Measurements from ENCODE around the gene TIAM2.
A peak's percentile ranks its signal among the peaks of the same experiment; 100 is the strongest.

TIAM2 gene

DNA sequence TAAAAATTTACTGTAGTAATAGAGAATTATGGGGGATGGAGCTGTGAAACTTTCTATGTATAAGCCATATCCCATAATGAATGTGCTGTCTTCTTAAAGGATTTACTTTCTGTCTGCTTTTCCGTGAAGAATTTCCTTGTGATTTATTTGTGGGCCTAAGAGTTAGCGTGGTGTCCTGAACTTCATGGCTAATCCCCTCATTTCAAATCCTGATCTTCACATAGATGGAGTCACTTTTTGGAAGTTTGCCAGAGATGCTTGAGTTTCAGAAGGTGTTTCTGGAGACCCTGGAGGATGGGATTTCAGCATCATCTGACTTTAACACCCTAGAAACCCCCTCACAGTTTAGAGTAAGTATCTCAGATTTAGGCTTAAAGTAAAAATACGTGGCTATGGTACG lies 249.3 kb downstream of the TIAM2 start:
- TF ChIP-seq, protein P1, sequence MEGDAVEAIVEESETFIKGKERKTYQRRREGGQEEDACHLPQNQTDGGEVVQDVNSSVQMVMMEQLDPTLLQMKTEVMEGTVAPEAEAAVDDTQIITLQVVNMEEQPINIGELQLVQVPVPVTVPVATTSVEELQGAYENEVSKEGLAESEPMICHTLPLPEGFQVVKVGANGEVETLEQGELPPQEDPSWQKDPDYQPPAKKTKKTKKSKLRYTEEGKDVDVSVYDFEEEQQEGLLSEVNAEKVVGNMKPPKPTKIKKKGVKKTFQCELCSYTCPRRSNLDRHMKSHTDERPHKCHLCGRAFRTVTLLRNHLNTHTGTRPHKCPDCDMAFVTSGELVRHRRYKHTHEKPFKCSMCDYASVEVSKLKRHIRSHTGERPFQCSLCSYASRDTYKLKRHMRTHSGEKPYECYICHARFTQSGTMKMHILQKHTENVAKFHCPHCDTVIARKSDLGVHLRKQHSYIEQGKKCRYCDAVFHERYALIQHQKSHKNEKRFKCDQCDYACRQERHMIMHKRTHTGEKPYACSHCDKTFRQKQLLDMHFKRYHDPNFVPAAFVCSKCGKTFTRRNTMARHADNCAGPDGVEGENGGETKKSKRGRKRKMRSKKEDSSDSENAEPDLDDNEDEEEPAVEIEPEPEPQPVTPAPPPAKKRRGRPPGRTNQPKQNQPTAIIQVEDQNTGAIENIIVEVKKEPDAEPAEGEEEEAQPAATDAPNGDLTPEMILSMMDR (IDR thresholded peaks at IDR 0.05; ENCODE audit: control insufficient read depth, extremely low read depth, insufficient read depth), result no peak
- DNase-seq (ENCODE audit: low read depth), result no peak
- no peak overlapping the region for H3K4me3 ChIP-seq (ENCODE audit: low read depth, low read length)

DNA sequence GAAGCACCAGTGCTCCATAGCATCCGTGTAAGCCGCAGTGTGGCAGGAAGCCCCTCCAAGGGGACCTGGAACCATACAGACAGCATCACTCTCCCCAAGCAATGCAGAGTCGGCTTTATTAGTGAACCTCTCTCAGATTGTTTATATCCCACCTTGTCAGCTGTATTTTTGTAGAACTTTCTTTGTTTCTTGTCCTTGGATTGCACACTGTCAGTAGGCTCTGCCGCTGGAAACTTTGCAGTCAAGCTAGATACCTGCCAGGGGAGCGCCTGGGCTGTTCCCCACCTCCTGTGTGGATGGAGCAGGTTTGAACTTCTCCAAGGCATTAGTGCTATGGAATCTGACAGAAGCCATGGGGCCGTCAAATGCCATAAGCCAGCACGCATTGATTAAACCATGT lies 250.1 kb downstream of the TIAM2 start:
- TF ChIP-seq, protein P1 (IDR thresholded peaks at IDR 0.05; ENCODE audit: control insufficient read depth, extremely low read depth, insufficient read depth), result no peak
- DNase-seq (ENCODE audit: low read depth), result no peak
- no peak overlapping the region for H3K4me3 ChIP-seq (ENCODE audit: low read depth, low read length)

DNA sequence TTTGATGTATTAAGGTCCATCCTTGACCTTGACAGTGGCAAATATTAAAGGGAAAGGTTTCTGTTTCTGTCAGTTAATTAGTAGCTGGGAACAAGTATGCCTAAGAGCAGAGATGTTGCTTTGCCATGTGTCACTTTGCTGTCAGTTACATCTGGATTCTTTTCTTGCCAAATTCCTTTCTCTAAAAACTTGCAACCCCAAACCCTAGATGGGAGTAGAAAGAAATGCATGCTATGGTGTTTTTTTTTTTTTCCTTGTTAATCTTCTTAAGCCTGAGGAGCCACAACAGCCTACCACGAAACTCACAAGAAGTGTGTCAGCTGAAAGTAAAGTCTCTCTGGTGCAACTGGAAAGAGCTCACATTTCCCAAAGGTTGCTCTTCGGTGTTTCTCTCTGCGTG lies 250.7 kb downstream of the TIAM2 start:
- TF ChIP-seq, protein P1 (IDR thresholded peaks at IDR 0.05; ENCODE audit: control insufficient read depth, extremely low read depth, insufficient read depth), result no peak
- no peak overlapping the region for H3K4me3 ChIP-seq (ENCODE audit: low read depth, low read length)
- DNase-seq (ENCODE audit: low read depth), result no peak

DNA sequence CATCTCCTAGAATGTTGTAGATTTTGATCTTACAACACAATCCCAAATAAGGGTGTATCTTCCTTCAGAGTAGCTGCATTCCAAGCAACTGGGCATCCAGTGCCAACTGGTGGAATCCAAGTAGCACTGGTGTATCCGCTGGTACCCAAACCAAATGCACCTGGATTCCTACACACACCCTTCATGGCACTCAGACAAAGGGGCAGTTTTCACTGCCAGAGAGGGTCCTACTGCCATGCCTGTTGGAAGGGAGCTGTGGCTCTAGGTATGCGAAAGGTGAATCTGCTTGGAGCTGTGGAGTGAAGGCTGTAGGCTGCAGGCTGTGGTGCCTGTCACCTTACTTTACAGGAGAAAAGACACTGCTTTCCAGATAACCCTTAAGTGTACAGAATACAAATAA lies 251.7 kb downstream of the TIAM2 start:
- TF ChIP-seq, protein P1 (IDR thresholded peaks at IDR 0.05; ENCODE audit: control insufficient read depth, extremely low read depth, insufficient read depth), result no peak
- H3K4me3 ChIP-seq (ENCODE audit: low read depth, low read length), result no peak overlapping the region
- no peak for DNase-seq (ENCODE audit: low read depth)

DNA sequence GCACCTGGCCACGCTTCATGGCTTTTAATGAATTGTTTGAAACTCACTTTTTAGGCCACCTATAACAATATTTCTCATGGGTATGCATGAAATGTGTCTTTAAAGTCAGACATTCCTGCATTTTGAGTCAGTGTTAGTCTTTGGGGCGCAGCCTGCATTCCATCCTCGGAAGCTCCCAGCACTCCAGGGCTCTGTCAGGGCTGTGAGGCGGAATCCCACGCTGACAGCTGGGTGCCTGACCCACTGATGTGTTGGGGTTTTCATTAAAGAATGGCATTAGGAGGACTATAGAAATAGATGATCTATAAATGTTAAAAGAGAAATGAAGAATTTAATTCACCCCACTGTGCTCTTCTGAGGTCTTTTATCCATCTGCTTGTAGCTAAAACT lies 252.5 kb downstream of the TIAM2 start:
- TF ChIP-seq, protein P1 (IDR thresholded peaks at IDR 0.05; ENCODE audit: control insufficient read depth, extremely low read depth, insufficient read depth), result no peak
- no peak overlapping the region for H3K4me3 ChIP-seq (ENCODE audit: low read depth, low read length)
- no peak for DNase-seq (ENCODE audit: low read depth)

DNA sequence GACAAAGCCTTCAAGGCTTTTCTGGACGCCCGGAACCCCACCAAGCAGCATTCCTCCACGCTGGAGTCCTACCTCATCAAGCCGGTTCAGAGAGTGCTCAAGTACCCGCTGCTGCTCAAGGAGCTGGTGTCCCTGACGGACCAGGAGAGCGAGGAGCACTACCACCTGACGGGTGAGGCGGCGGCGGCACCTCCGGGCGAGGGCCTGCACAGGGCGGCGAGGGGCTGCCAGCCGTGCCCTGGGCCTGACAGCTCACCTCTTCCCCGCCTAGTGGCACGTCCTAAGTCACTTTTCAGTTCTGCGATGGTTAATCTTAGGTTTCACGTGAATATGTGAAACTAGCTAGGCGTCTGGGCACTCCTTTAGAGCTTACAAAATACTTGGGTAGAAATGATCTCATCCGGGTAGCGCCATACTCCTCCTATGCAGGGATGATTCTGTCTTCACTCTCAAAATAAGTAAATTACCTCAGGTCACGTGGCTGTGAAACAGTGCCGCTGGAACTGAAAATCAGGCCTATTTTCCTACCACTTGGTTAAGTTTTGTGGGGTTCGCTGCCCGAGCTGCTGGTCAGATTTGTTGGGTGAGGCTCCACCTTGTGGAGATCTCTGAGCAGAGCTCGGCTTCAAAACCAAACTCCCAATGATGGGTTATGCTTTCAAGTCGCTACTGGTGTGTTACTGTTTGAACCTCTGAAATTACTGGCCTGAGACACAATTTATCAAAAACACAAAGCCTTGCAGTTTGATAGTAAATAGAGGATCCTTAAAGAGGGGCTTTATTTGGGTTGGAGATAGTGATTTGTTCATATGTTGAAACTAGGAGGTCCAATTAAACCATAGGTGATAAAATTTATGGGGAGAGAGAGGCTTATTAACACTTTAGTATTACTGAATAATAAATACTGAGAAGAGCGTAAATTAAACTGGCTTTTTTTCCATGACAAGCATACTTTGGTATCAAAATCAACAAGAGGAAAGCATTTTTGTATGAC lies 253.2 kb downstream of the TIAM2 start:
- DNase-seq (ENCODE audit: low read depth), result no peak
- H3K4me3 ChIP-seq (ENCODE audit: low read depth, low read length), result no peak overlapping the region
- TF ChIP-seq, protein P1 (IDR thresholded peaks at IDR 0.05; ENCODE audit: control insufficient read depth, extremely low read depth, insufficient read depth), result peak; percentile 67
